Stimulated activated CD4-positive, alpha-beta T cell treated with anti-CD3 and anti-CD28 coated beads, Interleukin-15, amount 100 ng/mL, for 1 hour (primary cell): ENCODE measurements around the gene LAMA1.
"Not testable (repeated sequence)": the region's sequence is repeated elsewhere in the genome, so short reads cannot be mapped to it uniquely, and the experiment has no call there.

Experiments
- DNase-seq, 2 donors: peaks; one replicate each; pipeline ENCODE4 v3.0.0-alpha.2; 2020; ENCODE audit warnings: low read depth in 1 of 2, low spot score in 1 of 2

LAMA1 gene

GRCh38 chr18:7117390-7118355 lies at the start of gene LAMA1:
Gene LAMA1, minus strand, starts transcription at chr18:7117797. Its CDS starts 77 bp downstream, at chr18:7117720.
- DNase-seq = no peak

GRCh38 chr18:7165846-7166393 lies 48.3 kb upstream of the LAMA1 start:
- no peak for DNase-seq

- DNase-seq = no peak
Measured at GRCh38 chr18:7164323-7165004, 46.9 kb upstream of the LAMA1 start.

- no peak for DNase-seq
Measured at GRCh38 chr18:7158216-7158615, 40.6 kb upstream of the LAMA1 start.

- DNase-seq = no peak
Measured at GRCh38 chr18:7157760-7158159, 40.2 kb upstream of the LAMA1 start.

- DNase-seq = no peak
Measured at GRCh38 chr18:7155887-7156286, 38.3 kb upstream of the LAMA1 start.

GRCh38 chr18:7155092-7155491 lies 37.5 kb upstream of the LAMA1 start:
- no peak for DNase-seq

- DNase-seq = no peak
Measured at GRCh38 chr18:7152440-7152839, 34.8 kb upstream of the LAMA1 start.

GRCh38 chr18:7147399-7147798 lies 29.8 kb upstream of the LAMA1 start:
- DNase-seq = no peak

- no peak for DNase-seq
Measured at GRCh38 chr18:7146067-7146466, 28.5 kb upstream of the LAMA1 start.

- DNase-seq = not testable (repeated sequence)
Measured at GRCh38 chr18:7144921-7145320, 27.3 kb upstream of the LAMA1 start.

GRCh38 chr18:7141287-7141686 lies 23.7 kb upstream of the LAMA1 start:
- no peak for DNase-seq

GRCh38 chr18:7139409-7139808 lies 21.8 kb upstream of the LAMA1 start:
- DNase-seq = no peak

GRCh38 chr18:7133181-7133580 lies 15.6 kb upstream of the LAMA1 start:
- DNase-seq = no peak

GRCh38 chr18:7132356-7133150 lies 15.0 kb upstream of the LAMA1 start:
- no peak for DNase-seq

GRCh38 chr18:7122376-7122775 lies 4.8 kb upstream of the LAMA1 start:
- DNase-seq = no peak

- no peak for DNase-seq
Measured at GRCh38 chr18:7116792-7117389, 706 bp downstream of the LAMA1 start.

- DNase-seq = no peak
Measured at GRCh38 chr18:7116001-7116730, 1.4 kb downstream of the LAMA1 start.

GRCh38 chr18:7112936-7113335 lies 4.7 kb downstream of the LAMA1 start:
- DNase-seq = no peak

GRCh38 chr18:7111134-7111533 lies 6.5 kb downstream of the LAMA1 start:
- no peak for DNase-seq
